Stimulated activated CD8-positive, alpha-beta memory T cell treated with anti-CD3 and anti-CD28 coated beads, Interleukin-15, amount 100 ng/mL, for 24 hours (primary cell): ENCODE measurements around the gene TSC22D3.

Source experiments
- DNase-seq: peaks from one replicate; pipeline ENCODE4 v3.0.0-alpha.2; 2020; ENCODE audit warnings: low read depth

TSC22D3 gene

DNA sequence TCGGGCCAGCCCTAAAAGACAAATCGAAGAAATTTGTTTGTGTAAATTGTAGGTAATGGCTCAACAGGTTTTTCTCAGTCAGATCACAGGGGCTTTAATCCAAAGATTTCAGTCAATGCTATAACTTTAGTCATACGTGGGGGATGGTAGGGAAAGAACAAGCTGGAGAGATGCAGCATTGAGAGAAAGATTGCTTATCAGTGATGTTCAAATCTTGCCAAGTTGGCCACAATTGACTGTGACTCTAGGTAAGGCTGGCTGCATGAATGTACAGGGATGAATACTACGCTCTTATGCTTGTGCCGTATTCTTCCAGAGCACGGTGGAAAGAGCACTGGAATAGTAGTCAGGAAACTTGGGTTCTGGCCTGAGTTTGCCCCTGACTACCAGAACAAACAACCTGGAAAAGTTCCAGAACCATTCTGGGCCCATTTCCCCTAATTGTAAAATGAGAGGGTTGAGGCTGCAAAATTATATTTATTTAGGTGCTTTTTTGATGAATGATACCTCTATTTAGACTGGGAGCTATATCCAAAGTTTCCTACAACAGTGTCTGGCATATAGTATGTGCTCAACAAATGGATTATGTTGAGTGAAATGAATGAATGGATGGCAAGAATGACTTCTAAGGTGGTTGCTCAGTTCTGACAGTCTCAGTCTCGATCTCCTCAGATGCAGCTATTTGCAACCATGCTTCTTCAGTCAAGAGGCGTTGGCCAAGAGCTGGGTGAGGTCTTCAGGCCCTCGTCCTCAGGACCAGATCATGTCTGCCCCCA is 44.4 kb downstream of the TSC22D3 start:
- no peak for DNase-seq

DNA sequence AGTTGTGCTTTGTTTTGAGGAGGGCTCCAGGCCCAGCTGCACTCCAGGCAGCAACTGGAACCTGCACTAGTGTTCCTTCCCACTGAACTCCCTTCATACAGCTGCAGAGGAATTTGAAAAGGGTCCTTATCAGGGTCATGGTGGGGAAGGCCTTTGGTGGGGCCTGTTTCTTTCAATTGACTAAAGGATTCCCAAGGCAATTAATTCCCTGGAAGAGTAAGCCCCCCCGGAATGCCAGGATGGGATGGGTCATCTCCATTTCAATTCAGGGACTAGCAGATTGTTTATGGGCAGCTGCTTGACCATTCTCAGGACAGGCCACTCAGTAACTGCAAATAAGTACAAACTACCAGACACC is 45.3 kb downstream of the TSC22D3 start:
- no peak for DNase-seq

DNA sequence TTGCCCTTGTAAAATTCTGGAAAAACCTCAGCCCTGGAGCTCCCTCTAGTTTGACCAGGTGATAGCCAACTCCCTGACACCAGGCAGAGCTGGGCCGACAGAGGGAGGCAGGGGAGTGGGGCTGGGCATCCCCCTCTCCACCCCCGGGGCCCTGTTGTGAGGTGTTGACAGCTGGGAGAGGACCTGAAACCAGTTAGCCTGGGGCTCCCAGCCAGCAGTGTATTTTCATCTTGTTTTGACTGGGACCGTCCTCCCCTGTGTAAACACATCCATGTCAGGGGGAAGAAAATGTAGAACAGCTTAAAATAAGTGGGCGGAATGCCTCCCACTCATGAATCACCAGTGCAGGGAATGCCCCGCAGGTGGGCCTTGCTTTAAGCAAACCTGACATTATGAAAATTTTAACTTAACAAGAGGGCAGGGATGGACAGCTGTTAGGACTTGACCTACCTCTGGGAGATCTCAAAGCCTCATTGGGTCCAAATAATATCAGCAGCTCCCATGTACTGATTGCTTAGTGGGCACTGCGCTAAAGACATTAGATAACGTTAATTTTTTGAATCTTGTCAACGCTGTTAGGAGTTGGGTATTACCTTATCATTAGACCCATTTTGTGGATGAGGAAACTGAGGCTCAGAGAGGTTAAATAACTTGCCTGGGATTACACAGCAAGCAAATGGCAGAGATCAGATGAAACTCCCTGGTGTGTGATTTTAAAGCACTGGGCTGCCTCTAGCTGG is 45.9 kb downstream of the TSC22D3 start:
- DNase-seq: no peak

DNA sequence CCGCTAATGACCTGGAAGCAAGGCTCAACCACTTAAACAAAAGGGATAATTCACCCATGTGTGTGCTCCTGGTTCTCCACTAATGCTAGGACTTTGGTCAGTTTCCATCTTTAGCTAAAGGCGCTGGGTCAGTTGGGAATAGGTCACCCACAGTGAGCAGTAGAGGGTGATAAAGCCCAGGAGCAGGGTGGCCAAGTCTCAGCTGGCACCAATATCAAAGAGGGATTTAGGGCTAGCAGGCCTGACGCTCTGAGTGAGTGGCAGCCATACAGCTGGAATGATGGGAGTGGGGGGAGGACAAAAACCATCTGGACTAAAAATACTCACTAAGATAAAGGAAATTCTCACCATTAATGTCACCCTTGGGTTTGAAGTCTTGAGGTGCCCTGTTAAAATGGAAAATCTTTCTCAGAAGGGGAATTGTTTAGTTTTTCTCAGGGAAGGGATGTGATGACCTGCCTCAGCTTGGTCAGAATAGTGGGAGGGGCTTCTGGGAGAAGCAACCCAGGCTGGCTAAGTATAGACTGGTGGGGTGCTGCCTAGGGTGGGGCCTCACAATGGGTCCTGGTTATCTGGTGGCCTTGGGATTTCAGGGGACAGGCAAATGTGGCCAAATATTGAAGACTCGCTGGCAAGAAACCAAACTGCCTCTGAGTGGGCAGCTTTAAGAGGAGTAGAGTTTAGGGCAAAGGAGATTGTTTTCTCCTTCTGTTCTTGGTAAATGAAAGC is 47.1 kb downstream of the TSC22D3 start:
- DNase-seq: no peak

DNA sequence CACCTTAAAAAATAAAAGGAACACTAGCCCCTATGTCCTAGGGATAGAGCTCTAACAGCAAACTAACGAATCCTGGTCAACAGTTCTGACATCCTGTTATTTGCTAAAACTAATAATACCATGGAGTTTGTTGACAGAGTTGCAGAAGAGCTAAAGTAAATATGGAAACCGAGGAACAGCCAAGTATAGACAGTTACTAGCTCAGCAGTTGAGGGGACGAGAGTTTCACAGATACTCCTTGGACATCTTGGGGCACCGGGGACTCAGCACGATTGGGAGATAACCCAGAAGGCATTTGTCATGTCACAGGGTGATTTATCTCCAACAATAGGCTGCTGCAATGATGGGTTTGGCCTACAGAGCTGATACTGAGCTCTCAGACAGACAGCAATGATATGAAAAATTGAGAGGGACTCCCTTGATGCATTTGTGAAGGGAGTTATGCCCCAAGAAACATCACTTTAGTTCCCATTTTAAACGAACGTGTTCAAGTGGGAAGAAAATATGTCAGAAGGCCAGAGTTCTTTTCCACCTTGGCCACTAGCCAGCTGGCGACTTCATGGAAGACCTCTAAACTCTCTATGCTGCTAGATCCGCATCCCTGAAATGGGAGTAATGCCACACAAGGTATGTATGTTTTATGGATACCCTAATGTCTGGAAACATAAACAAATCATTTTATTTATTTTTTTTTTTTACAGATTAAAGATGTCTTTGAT is 48.6 kb downstream of the TSC22D3 start:
- DNase-seq: no peak

DNA sequence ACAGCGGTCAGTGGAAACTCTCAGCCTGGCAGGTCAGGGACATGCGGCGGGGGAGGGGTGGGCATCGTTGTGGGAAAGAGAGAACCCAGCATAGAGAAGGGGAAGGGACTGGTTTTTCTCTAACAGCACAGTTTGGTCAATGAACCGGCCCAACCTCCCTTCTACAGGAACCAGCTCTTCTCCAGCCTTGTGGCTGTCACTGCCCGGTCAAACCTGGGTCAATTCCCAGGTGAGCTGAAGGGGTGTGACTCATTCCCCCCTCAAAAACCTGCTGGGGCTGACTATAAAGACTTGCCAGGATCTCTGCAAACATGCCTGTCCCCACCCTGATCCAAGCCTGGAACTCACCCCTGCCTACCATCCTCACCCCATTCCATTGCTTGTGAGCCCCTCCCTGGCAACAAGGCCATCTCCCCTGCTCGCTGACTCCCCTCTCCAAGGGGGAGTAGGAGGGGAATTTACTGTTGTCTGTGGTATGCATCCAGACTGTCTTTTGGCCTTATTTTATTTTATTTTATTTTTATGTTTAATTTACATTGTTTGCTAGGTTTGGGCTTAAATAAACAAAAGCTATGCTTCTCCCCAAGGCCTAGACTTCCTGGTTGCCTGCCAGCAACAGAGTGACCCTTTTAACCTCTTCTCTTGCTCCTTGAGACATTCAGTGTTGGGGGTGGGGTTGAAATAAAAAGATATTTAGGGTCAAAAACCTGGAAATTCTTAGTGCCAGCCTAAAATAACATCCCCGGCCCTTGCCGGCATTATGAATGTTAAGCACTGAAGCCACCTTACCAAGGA is 49.6 kb downstream of the TSC22D3 start:
- no peak for DNase-seq

DNA sequence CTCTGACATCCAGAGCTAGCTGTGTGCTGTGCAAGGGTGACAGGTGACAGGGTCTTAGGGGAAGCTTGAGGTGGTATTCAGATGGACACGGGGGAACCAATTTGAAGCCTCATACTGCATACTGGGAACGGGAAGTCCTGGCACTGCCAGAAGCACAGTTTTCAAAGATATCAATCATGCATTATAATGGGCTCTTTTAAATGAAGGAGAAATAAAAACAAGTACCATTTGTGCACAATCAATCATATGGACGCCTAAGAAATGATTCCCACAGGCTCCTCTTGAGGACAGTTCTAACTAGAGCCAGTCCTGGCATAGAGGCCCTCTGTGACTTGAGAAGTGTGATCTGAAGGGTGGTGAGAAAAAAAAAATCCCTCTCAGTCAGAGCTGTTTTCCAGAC is 50.9 kb downstream of the TSC22D3 start:
- no peak for DNase-seq

DNA sequence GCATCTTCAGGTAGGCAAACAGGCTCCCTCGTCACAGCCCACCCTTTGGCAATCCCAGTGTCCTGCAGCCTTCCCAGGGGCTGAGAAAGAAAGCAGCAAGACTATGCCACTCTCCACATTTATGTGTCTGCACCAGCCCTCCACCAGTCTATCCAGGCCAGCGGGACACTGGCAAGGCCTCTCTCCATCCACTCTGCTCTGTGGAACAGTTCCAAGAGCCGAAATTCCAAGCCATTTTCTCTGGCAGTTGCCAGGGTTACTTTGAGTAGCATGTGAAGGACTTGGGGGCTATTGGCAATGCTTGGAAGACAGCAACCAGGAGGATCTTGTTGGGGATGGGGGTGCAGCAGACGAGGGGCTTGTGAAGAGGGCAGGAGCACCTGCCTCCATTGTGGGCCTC is 52.1 kb downstream of the TSC22D3 start:
- no peak for DNase-seq

DNA sequence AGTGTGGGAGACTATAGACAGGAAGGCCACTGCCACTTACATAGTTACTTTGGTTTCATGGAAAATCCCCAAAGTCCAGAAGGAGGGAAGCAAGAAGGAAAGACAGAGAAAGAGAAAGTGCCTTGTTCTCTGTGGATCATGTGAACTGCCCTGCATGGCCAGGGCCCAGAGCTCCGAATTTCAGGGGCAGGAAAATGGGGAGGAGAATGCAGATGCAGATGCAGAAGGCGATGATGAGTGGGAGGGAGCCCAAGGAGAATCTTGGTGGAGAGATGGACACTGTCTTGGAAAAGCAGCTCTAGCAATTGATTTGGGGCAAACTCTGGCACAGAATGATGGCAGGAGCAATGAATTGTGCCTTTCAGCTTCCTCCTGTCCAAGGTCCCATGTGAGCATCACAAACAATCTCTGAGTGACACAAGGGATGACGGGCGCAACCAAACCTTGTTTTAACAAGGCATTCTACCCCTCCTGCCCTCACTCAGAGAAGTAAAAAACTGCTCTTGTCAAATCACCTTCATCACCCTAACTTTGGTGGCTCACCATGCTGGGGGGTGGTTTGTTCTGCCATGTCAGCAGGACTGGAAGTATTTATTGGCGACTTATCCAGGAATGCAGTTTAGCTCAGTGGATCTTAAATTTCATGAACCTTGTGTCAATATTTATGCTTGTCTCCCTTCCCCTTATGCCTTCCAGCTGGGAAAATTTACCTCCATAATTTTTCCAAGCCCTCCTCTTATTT is 53.5 kb downstream of the TSC22D3 start:
- DNase-seq: no peak

DNA sequence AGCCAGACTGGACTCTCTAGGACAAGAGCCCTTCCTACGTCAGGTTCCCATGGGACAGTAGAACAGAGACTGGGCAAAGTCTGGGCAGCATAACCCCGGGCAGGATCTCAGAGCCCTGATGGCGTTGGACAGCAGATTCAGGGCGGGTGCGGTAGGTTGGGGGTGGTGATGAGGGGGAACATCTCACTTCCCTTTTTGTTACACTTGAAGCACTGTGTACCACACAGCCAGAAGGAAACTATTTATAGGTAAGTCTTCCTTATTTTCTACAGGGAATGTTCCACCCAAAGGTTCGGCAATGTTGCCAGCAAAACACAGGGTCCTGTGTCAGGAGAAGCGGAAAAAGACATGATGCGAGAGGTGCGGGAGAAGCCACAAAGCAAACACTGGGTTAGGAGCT is 54.3 kb downstream of the TSC22D3 start:
- no peak for DNase-seq

DNA sequence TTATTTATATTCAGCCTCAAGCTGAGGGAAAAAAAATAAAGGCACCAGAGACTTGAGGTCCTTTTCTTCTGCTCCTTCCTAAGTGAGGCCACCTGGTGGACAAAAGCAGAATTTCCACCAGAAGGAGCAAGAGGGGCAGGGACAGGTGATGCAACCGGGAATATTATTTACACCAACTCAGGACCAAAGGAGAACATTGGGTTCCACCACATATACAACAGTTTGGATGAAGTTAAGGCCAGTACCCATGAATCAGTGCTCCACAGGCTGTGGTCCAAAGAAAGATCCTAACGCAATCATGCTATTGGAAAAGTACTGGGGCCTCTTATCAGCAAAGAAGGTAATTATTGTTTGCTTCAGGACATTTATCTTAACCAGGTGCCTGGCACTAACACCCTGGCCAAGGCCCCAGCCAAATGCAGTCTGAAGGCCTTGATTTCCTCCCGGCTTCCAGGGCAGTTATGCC is 57.4 kb downstream of the TSC22D3 start:
- no peak for DNase-seq

DNA sequence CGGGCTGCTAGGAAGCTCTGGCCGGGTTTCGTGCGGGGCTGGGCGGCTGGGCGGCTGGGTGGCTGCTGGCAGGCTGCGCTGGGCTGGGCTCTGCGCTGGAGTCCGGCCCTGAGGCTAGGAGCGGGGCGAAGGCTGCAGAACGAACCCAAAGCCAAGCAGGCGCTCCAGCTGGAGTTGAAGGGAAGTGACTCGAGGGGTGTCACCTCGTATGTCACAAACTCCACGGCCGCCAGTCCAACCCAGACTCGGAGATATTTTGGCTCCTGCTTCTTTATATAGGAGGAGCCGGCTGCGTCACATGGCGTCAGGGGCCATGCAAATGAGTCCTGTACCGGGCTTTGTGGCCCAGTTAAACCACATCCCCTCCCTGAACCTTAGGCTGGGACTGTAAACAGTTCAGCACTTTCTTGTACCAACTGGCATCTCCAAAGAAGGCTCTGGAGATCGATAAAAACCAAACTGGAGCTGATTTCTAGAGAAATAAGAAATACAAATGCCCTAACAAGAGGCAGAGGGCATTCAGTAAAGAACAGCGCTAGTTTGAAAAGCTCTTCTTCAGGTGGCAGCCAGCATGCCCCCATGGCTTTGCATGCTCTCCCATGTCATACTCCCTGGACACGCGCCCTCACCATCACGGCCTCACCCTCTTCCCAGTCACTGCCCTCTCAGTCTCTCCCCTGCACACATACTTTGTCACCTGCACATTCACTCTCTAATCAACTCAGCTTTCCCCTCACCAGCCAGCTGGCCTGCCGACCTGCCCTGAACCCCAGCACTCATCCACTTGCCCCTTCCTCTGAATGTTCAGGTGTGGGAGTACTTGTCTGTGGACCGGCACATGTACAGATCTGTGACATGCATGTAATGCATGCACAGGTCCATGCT is 58.5 kb downstream of the TSC22D3 start:
- DNase-seq: peak; percentile 27

DNA sequence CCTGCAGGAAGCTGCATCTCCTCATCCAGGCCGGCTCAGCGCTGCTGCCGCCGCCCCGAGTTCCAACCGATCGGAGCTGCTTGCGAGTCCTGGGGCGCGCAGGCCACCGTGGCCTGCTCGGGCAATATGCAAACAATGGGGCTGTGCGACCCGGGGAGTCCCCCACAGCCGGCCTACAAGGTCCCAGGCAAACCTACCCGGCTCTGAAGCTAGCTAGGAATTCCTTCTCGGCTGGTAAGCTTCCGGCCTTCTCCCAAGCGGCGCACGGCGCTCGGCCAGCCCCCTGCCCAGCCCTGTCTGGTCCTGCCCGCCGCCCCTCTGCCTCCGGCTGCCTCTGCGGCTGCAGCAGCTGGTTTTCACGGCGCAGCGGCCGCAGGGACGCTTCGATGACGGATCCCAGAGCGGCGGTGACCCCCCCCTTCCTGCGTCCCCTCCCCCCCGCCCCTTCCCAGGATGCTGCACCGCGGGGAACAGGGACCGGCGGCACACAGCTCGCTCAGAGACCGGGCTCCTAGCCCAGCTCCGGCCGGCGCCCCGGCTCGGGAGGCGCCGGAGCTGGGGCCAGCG is 59.4 kb downstream of the TSC22D3 start:
- no peak for DNase-seq

DNA sequence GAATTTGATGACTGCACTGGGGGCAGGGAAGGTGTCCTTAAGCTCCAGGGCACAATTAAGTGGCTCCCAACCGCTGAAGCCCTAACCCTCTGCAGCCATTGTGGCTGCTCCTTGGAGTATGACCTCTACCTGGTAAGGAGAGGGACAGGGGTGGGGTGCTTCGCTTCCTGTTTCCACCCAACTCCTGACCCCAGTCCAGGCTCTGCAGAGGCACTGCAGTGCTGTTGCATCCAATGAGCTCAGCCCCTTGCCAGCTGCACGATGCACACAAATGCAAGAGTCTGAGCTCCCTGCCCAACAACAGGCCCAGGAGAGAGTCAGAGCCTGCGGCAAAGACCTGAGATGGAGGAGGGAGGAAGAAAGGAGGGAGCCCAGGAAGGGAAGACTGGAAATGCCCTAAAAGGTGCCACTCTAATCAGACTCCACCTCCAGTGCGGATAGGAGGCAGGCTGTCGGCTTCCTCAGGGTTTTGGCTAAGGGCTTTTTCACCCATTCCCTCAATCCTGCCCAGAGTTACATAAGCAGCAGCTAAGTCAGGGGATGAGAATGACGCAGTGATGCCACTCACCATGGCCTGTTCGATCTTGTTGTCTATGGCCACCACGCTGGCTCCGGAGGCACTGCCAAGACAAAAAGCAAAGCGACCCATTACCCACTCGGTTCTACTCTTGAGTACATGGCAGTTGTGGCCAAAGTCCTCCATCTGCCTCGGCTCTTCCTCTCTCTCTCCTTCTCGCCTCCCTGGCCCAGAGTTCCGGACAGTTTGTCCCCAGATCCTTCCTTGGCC is 60.1 kb downstream of the TSC22D3 start:
- no peak for DNase-seq

DNA sequence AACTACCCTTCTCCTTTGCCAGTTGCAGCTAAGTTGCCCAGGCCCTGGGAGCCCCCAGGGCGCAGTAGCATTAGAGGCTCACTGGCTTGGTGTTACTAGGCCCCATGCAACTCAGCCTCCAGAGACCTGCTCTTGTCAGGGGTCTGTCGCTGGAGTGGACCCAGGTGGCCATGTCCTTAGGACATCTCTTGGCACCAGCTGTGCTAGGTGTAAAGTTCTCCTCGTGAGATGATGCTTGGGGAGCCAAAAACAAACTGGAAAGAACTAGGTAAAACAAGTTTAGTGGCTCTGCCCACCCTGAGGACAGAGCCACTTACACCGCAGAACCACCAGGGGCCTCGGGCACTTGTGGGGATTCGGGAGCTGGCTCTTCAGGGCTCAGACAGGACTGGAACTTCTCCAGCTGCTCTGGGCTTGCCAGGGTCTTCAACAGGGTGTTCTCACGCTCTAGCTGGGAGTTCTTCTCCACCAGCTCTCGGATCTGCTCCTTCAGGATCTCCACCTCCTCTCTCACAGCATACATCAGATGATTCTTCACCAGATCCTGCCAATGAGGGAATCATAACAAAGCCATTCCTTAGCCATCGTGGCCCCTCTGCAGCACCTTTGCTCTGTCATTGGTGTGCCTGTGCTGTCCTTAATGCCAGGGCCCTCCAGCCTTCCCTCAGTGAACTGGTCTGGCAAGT is 61.2 kb downstream of the TSC22D3 start:
- DNase-seq: no peak

DNA sequence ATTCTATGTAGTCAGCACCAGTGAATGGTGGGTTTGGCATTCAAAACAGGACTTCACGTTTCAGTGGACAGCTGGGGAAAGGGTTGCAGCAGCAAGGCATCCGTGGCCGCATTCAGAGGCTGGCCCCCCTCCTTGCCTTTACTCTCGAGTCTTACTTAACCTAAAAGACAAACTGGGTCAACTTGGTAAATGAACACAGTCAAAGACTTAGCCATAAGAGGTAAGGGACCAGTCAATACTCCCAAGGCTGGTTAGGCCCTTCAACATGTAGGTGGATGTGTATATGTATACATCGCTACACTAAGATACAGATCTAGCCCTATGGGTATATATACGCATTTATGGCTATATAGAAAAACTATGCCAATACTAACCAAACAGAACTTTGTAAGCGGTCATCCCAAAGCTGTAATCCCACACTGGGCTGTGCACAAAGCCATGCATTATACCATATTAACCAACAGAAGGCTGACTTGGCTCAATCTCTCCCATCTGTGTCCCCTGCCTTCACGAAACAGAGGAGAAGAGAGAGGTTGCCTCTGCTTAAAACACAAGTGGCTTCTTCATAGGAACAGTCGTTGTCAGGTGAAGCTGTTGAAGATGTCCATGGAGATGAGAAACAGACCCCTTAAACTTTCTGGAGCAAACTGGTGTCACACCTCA is 61.9 kb downstream of the TSC22D3 start:
- DNase-seq: no peak

DNA sequence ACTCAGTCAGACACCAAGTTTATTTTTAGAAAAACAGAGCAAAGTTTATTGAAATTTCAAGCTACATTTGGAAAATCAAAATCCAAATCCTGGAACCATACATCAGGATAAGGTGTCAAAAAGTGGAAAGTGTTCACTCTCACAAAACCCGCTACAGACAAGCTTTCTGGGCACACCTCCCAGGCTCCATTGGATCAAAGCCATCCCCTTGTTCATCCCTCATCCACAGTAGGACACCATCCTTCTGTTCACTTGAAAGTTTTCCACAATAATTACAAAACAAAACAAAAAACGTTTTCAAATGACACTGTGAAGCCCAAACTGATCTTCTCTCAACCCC is 62.4 kb downstream of the TSC22D3 start:
- no peak for DNase-seq
